Transverse colon (tissue), 4 donors: ENCODE results near the gene SLC24A3. TPM values are rescaled to one million over a fixed set of nuclear protein-coding genes. Genes with fewer than 3 reads are reported as not detected.

Source experiments
- DNase-seq: peaks from one replicate; pipeline ENCODE4 v3.0.0-alpha.2; 2019
- H3K27ac ChIP-seq, 4 donors: fragments of 200-600 bp; sonication (generic); 2 replicates each; pipeline ENCODE4 v1.5.1; 2016 to 2018; ENCODE audit warnings: inconsistent platforms in 4 of 4
- H3K27me3 ChIP-seq: fragments of 200-600 bp; sonication (generic); 2 replicates; pipeline ENCODE4 v1.5.1; 2017; ENCODE audit warnings: inconsistent platforms
- H3K36me3 ChIP-seq, 4 donors: fragments of 200-600 bp; sonication (generic); 2 replicates each; pipeline ENCODE4 v1.5.1; 2017 to 2019; ENCODE audit warnings: inconsistent platforms in 4 of 4
- H3K4me1 ChIP-seq, 4 donors: fragments of 200-600 bp; sonication (generic); 2 replicates each; pipeline ENCODE4 v1.5.1; 2017 to 2020; ENCODE audit warnings: inconsistent platforms in 4 of 4
- H3K4me3 ChIP-seq, 4 donors: fragments of 200-600 bp; sonication (generic); 1 replicate in 1 of 4; 2 replicates in 3 of 4; pipeline versions ENCODE4 v1.5.1 to v1.6.1; 2017 to 2019; ENCODE audit warnings: inconsistent platforms in 4 of 4
- H3K9me3 ChIP-seq, 2 donors: fragments of 200-600 bp; sonication (generic); 2 replicates each; pipeline ENCODE4 v1.5.1; 2017 to 2019; ENCODE audit warnings: inconsistent platforms in 2 of 2
- EP300 ChIP-seq: sonication (generic); formaldehyde crosslinking; IDR thresholded peaks from one replicate; pipeline ENCODE4 v1.6.1; 2017; ENCODE audit warnings: antibody characterized with exemption, low read depth
- POLR2A ChIP-seq: fragments of 450-650 bp; IDR thresholded peaks from one replicate; pipeline ENCODE4 v1.6.1; 2016; ENCODE audit warnings: antibody characterized with exemption, mild to moderate bottlenecking, moderate library complexity
- POLR2AphosphoS5 ChIP-seq, 3 donors: sonication (generic); formaldehyde crosslinking; IDR thresholded peaks; one replicate each; pipeline ENCODE4 v1.6.1; 2016; ENCODE audit warnings: antibody characterized with exemption in 3 of 3
- WGBS, 2 donors: methylation state at CpG; one replicate each; pipeline ENCODE4 v1.1.5; 2018; ENCODE audit warnings: low coverage in 1 of 2; 5-methylcytosine and 5-hydroxymethylcytosine counted together
- in situ Hi-C, 4 donors: fragments of 200-750 bp; cut with MboI; loops; one replicate each; pipeline versions ENCODE4 v1.15.0 to v1.15.1; 2017; ENCODE audit warnings: low sequenced_read_pairs in 3 of 4, low pct_ligation_motif_present in 1 of 4, low pct_unique_long_range_greater_than_20kb in 1 of 4
- intact Hi-C: fragments of 100-400 bp; cut with DNase I; formaldehyde crosslinking; loops from one replicate; pipeline ENCODE4 v1.15.1; 2023; ENCODE audit warnings: low total_unique reads
- total RNA-seq, 4 donors: library from RNA; depleted of rRNA; stranded (reverse); fragments of >200 nt; gene quantifications; one replicate each; pipeline ENCODE4 v1.1.0, GENCODE V29; 2016
- TF ChIP-seq, protein P1 (sequence below), 5 experiments: fragments of 200-600 bp in 3 of 5; fragments of 450-650 bp in 2 of 5; sonication (generic) in 3 of 5; IDR thresholded peaks; 1 replicate in 2 of 5; 2 replicates in 3 of 5; pipeline ENCODE4 v1.5.1; 2016 to 2017; ENCODE audit warnings: antibody characterized with exemption in 5 of 5, inconsistent platforms in 3 of 5, mild to moderate bottlenecking in 2 of 5, moderate library complexity in 1 of 5

Gene SLC24A3
- total RNA-seq, 4 donors from 2014 or later, result 4.4 to 6.7 (median 4.6) TPM

DNA sequence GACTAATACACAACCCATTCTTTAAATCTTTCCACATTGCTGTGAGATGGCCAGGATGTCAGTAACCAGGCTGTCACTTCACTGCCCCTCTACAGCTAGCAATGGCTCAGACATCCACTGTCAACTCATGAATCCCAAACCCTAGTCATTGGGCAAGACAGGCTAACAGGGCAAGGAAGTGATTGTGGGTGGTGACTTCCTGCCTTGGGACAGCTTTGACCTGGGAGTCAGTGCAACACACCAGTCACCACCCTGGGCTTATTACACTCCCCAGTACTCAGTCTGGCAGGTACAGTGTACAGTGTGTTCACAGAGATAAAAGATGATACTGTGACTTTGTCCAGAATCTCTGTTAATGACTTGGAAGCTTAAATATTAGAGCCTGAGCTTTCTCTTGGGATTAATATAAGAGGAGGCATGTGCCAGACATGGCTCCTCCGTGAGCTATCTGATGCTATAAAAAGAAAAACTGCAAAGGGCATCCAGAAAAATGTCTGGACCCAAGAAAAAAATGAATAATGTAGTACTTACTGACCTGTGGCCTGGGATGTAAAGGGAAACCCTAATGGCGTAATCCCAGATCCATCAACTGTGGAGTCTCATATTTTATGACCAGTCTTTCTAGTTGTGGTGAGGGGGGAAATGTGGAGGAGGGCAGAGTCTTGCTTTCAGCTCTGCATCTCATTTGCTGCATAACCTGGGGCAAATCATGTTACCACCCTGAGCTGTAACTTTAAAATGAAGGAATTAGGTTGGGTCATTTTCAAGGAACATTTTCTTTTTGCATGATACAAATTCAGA is 244.4 kb downstream of the SLC24A3 start:
- in situ Hi-C loops, result no loop called here
- Histone ChIP-seq H3K27me3 (no peaks in the 10 kb centered on the region), H3K9me3 (no peaks in the 10 kb centered on the region), H3K4me1 (peaks cover 0 to 6% (median 3%) of the 10 kb centered on the region in 4 donors), H3K27ac (no peak overlapping the region), H3K4me3 (no peak overlapping the region), H3K36me3 (no peaks in the 10 kb centered on the region)
- TF ChIP-seq POLR2A (no peak), EP300 (no peak), POLR2AphosphoS5 (IDR thresholded peaks at IDR 0.05) (no peak)
- TF ChIP-seq, protein P1, sequence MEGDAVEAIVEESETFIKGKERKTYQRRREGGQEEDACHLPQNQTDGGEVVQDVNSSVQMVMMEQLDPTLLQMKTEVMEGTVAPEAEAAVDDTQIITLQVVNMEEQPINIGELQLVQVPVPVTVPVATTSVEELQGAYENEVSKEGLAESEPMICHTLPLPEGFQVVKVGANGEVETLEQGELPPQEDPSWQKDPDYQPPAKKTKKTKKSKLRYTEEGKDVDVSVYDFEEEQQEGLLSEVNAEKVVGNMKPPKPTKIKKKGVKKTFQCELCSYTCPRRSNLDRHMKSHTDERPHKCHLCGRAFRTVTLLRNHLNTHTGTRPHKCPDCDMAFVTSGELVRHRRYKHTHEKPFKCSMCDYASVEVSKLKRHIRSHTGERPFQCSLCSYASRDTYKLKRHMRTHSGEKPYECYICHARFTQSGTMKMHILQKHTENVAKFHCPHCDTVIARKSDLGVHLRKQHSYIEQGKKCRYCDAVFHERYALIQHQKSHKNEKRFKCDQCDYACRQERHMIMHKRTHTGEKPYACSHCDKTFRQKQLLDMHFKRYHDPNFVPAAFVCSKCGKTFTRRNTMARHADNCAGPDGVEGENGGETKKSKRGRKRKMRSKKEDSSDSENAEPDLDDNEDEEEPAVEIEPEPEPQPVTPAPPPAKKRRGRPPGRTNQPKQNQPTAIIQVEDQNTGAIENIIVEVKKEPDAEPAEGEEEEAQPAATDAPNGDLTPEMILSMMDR (IDR thresholded peaks at IDR 0.05), result no peak
- WGBS, 2 donors, result 61 to 89% methylated on average over 2 of the region's 2 CpGs
- intact Hi-C loops, result no loop called here
- DNase-seq, result no peak

DNA sequence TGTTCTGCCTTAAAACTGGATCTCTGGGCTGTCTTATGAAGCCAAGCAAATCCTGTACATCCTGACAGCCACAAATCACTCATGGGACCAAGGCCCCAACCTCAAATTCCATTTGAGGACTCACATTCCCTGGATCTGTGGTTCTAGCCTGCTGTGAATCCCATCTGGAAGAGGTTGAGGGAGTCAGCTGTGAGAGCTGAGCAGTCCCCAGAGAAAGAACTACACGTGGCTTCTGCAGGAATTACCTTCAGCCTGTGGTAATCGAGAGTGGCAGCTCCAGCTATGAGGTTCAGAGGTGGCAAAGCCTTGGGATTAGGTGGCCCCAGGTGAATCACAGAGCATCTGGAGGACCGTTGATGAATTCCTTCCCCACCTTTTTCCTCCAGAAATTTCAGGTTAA is 245.2 kb downstream of the SLC24A3 start:
- WGBS, 2 donors, result 49% methylated on average over 3 of the region's 3 CpGs; no CpG with 5 or more reads in 1 of the 2 donors
- no peak for DNase-seq
- H3K27me3 ChIP-seq, result no peaks in the 10 kb centered on the region
- H3K4me1 ChIP-seq, result peaks cover 0 to 6% (median 1%) of the 10 kb centered on the region in 4 donors
- no peak overlapping the region for H3K27ac ChIP-seq
- no peak overlapping the region for H3K4me3 ChIP-seq
- intact Hi-C loops (no loop called here), in situ Hi-C loops (no loop called here)
- no peak for TF ChIP-seq POLR2AphosphoS5 (IDR thresholded peaks at IDR 0.05)
- TF ChIP-seq, protein P1 (IDR thresholded peaks at IDR 0.05), result no peak
- H3K9me3 ChIP-seq, result no peaks in the 10 kb centered on the region
- no peaks in the 10 kb centered on the region for H3K36me3 ChIP-seq

DNA sequence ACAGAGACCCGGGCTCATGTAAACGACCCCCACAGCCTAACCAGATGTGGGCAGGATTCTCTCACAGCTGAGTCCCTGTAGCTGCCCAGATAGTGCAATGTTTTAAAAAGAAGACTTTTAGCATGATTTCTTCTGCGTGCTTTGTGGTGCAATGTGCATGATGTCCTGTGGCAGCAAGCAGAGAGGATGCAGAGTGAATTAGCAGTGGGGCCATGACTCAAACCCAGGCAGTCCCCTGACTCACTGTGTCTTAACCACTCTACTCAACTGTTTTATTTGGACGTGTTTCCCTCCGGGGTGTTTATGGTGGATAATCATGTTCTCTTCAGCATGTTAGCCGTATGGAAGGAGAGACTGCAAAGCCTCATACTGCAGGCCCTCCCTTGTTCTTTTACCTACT is 247.9 kb downstream of the SLC24A3 start:
- in situ Hi-C loops (no loop called here), intact Hi-C loops (no loop called here)
- H3K9me3 ChIP-seq, result no peaks in the 10 kb centered on the region
- H3K4me3 ChIP-seq, result no peak overlapping the region
- no peaks in the 10 kb centered on the region for H3K36me3 ChIP-seq
- H3K27me3 ChIP-seq, result no peaks in the 10 kb centered on the region
- 67 to 73% methylated on average over 4 to 6 of the region's 6 CpGs for WGBS, 2 donors
- TF ChIP-seq EP300 (no peak), POLR2AphosphoS5 (IDR thresholded peaks at IDR 0.05) (no peak), POLR2A (no peak)
- TF ChIP-seq, protein P1 (IDR thresholded peaks at IDR 0.05), result no peak
- DNase-seq, result no peak
- no peak overlapping the region for H3K27ac ChIP-seq
- H3K4me1 ChIP-seq, result no peaks in the 10 kb centered on the region

DNA sequence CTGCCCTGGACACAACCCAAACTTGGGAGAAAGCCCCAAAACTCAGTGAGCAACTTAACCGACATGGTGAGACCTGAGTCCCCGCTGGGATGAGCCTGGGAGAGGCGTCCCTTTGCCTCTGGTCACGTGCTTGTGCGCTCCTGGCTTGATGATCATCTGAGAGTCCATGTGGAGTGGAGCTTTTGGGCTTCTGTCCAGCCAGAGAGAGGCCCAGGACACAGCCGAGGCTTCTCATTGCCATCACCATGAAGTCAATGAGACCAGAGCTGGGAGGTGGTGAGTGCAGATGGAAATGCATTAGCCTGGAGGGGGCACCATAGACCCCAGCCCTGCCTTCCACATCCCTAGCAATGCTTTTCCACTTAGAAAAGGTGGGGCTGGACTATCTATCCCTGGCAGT is 250.0 kb downstream of the SLC24A3 start:
- TF ChIP-seq POLR2AphosphoS5 (IDR thresholded peaks at IDR 0.05) (no peak), EP300 (no peak), POLR2A (no peak)
- TF ChIP-seq, protein P1 (IDR thresholded peaks at IDR 0.05), result no peak
- no peak overlapping the region for H3K4me3 ChIP-seq
- no peaks in the 10 kb centered on the region for H3K36me3 ChIP-seq
- 94% methylated on average over 6 of the region's 6 CpGs; no CpG with 5 or more reads in 1 of the 2 donors for WGBS, 2 donors
- H3K27me3 ChIP-seq, result no peaks in the 10 kb centered on the region
- no peaks in the 10 kb centered on the region for H3K4me1 ChIP-seq
- intact Hi-C loops (no loop called here), in situ Hi-C loops (no loop called here)
- no peak for DNase-seq
- no peaks in the 10 kb centered on the region for H3K9me3 ChIP-seq
- no peak overlapping the region for H3K27ac ChIP-seq
